DOHH2 (cell line): ENCODE data around the gene ABCD4.

ENCODE experiments used
- H3F3A ChIP-seq: fragments of 200-600 bp; sonication (generic), shearing (Covaris generic); 2 replicates; pipeline ENCODE4 v1.6.0; 2016; ENCODE audit warnings: antibody characterized with exemption, mild to moderate bottlenecking; ENCODE audit not compliant: control insufficient read depth, insufficient read depth
- H3K27ac ChIP-seq: fragments of 200-600 bp; sonication (generic); 2 replicates; pipeline ENCODE4 v1.5.1; 2014; ENCODE audit warnings: low read depth, mild to moderate bottlenecking, low read length, moderate library complexity
- H3K27me3 ChIP-seq: fragments of 200-600 bp; sonication (generic); 2 replicates; pipeline ENCODE4 v1.6.1; 2014; ENCODE audit warnings: mild to moderate bottlenecking, low read length, mixed read lengths; ENCODE audit not compliant: control insufficient read depth
- H3K36me3 ChIP-seq: fragments of 200-600 bp; sonication (generic); 2 replicates; pipeline ENCODE4 v1.6.1; 2014; ENCODE audit warnings: mild to moderate bottlenecking, low read length, moderate library complexity, mixed read lengths; ENCODE audit not compliant: control insufficient read depth
- H3K4me1 ChIP-seq: fragments of 200-600 bp; sonication (generic); 2 replicates; pipeline ENCODE4 v1.6.1; 2014; ENCODE audit warnings: mild to moderate bottlenecking, low read length, mixed read lengths; ENCODE audit not compliant: control insufficient read depth
- H3K4me2 ChIP-seq: fragments of 200-600 bp; sonication (generic); 2 replicates; pipeline ENCODE4 v1.6.0; 2014; ENCODE audit warnings: mild to moderate bottlenecking, low read length, moderate library complexity
- H3K4me3 ChIP-seq: fragments of 200-600 bp; sonication (generic); 2 replicates; pipeline ENCODE4 v1.5.1; 2014; ENCODE audit warnings: mild to moderate bottlenecking, low read length, mixed read lengths
- H3K79me2 ChIP-seq: fragments of 200-600 bp; sonication (generic); 2 replicates; pipeline ENCODE4 v1.6.1; 2014; ENCODE audit warnings: mild to moderate bottlenecking, low read length, mixed read lengths; ENCODE audit not compliant: control insufficient read depth
- H3K9me2 ChIP-seq: fragments of 200-600 bp; sonication (generic); replicated peaks from 2 replicates; pipeline ENCODE4 v1.6.1; 2014; ENCODE audit warnings: mild to moderate bottlenecking, low read length, mixed read lengths; ENCODE audit not compliant: control insufficient read depth
- H3K9me3 ChIP-seq: fragments of 200-600 bp; sonication (generic); 2 replicates; pipeline ENCODE4 v1.6.1; 2014; ENCODE audit warnings: antibody characterized with exemption, low read length, mixed read lengths; ENCODE audit not compliant: control insufficient read depth, insufficient read depth
- H4K20me1 ChIP-seq: fragments of 200-600 bp; sonication (generic); 2 replicates; pipeline ENCODE4 v1.6.0; 2014; ENCODE audit warnings: low read depth, mild to moderate bottlenecking, antibody characterized with exemption, low read length, moderate library complexity; ENCODE audit not compliant: control insufficient read depth, insufficient read depth
- EZH2phosphoT487 ChIP-seq: fragments of 200-600 bp; sonication (generic); IDR thresholded peaks from 2 replicates; pipeline ENCODE4 v1.6.1; 2017; ENCODE audit warnings: borderline replicate concordance, mild to moderate bottlenecking, antibody characterized with exemption, low read length, moderate library complexity, mixed read lengths
- TF ChIP-seq, protein P1 (sequence below): fragments of 200-600 bp; sonication (generic); IDR thresholded peaks from one replicate; pipeline ENCODE4 v1.5.1; 2014; ENCODE audit warnings: antibody characterized with exemption, mild to moderate bottlenecking, low read depth, low read length; ENCODE audit not compliant: poor library complexity, severe bottlenecking

ABCD4 gene

DNA sequence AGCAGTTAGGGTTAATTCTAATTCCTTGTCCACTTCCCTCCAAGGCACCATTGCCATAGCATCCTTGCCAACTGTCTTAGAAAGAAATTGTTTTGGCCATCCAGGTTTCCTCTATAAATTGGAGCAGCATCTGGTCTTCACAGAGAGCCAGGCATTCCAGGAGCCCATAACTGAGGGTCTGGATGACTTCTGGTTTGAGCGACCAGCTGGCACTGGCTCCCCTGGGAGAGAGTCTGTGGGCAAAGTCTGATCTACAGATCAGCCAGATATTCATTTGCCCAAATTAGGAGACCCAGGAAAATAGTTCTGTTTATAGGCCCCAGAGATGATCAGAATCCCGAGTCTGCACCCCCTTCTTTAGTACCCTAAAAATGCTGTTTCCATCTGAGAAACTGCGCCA is 47.5 kb downstream of the ABCD4 start:
- H3K27ac ChIP-seq: no peak overlapping the region

DNA sequence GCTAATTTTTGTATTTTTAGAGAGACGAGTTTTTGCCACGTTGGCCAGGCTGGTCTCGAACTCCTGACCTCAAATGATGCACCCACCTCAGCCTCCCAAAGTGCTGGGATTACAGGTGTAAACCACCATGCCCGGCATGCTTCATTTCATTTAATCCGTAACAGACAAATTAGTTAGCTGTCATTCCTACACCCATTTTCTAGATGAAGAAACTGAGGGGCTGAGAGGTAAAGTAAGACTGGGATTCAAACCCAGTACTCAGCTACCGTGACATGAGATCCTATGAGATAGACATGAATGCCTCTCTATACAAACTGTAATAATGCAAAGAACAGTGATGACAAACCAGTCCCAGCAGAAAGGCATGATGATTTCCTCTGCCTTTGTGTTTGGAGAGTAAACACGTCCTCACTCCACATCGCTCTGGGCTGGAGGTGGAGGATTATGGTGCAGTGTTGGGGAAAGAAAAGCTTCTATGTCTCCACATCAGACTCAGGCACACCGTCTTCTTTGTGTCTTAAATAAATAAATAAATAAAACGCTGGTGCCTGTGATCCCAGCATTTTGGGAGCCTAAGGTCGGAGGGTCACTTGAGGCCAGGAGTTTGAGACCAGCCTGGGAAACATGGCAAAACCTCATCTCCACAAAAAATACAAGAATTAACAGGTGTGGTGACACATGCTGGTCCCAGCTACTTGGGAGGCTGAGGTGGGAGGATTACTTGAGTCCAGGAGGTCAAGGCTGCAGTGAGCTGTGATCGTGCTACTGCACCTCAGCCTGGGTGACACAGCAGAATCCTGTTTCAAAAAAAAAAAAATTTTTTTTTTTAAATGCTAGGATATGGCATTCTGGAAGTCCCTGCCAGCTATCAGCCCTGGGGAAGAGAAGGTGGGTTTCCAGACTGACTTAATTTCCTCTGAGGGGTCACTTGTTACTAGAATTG is 53.0 kb downstream of the ABCD4 start:
- peaks cover 8% of the 10 kb centered on the region for H3K4me1 ChIP-seq
- no peaks in the 10 kb centered on the region for H3F3A ChIP-seq
- H3K27ac ChIP-seq: no peak overlapping the region
- H3K4me3 ChIP-seq: no peak overlapping the region
- no peaks in the 10 kb centered on the region for H3K36me3 ChIP-seq
- H4K20me1 ChIP-seq: no peaks in the 10 kb centered on the region
- H3K27me3 ChIP-seq: peaks cover 13% of the 10 kb centered on the region; the same call in 1 of the 2 replicates
- no peaks in the 10 kb centered on the region for H3K79me2 ChIP-seq
- no peaks in the 10 kb centered on the region for H3K9me3 ChIP-seq
- H3K4me2 ChIP-seq: no peak overlapping the region
- no peak for TF ChIP-seq EZH2phosphoT487
- TF ChIP-seq, protein P1, sequence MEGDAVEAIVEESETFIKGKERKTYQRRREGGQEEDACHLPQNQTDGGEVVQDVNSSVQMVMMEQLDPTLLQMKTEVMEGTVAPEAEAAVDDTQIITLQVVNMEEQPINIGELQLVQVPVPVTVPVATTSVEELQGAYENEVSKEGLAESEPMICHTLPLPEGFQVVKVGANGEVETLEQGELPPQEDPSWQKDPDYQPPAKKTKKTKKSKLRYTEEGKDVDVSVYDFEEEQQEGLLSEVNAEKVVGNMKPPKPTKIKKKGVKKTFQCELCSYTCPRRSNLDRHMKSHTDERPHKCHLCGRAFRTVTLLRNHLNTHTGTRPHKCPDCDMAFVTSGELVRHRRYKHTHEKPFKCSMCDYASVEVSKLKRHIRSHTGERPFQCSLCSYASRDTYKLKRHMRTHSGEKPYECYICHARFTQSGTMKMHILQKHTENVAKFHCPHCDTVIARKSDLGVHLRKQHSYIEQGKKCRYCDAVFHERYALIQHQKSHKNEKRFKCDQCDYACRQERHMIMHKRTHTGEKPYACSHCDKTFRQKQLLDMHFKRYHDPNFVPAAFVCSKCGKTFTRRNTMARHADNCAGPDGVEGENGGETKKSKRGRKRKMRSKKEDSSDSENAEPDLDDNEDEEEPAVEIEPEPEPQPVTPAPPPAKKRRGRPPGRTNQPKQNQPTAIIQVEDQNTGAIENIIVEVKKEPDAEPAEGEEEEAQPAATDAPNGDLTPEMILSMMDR: no peak
- H3K9me2 ChIP-seq: no peaks in the 10 kb centered on the region

More for the DNA sequence above, 47.5 kb downstream of the ABCD4 start:
- Histone ChIP-seq H3K27me3 (peaks cover 22% of the 10 kb centered on the region), H3K4me2 (no peak overlapping the region), H3K4me1 (peaks cover 18% of the 10 kb centered on the region), H3K4me3 (no peak overlapping the region), H3K9me3 (no peaks in the 10 kb centered on the region), H3F3A (no peaks in the 10 kb centered on the region), H3K79me2 (no peaks in the 10 kb centered on the region), H4K20me1 (no peaks in the 10 kb centered on the region), H3K9me2 (no peaks in the 10 kb centered on the region), H3K36me3 (no peaks in the 10 kb centered on the region)
- TF ChIP-seq, protein P1: no peak
- TF ChIP-seq EZH2phosphoT487: no peak

GRCh38 chr14:74248017-74248416 is 54.7 kb downstream of the ABCD4 start:
- H3K79me2 ChIP-seq: no peaks in the 10 kb centered on the region
- H3K4me2 ChIP-seq: no peak overlapping the region
- H3F3A ChIP-seq: no peaks in the 10 kb centered on the region
- no peaks in the 10 kb centered on the region for H3K9me3 ChIP-seq
- TF ChIP-seq EZH2phosphoT487: no peak
- TF ChIP-seq, protein P1: no peak
- H4K20me1 ChIP-seq: no peaks in the 10 kb centered on the region; the same call in 1 of the 2 replicates
- no peaks in the 10 kb centered on the region for H3K36me3 ChIP-seq
- H3K4me3 ChIP-seq: no peak overlapping the region
- H3K27ac ChIP-seq: no peak overlapping the region
- H3K4me1 ChIP-seq: peaks cover 8% of the 10 kb centered on the region
- no peaks in the 10 kb centered on the region for H3K9me2 ChIP-seq
- peaks cover 26% of the 10 kb centered on the region for H3K27me3 ChIP-seq
